GM04504 (cell line): Measurements from ENCODE around the gene NEK1.
A peak's percentile ranks its signal among the peaks of the same experiment; 100 is the strongest.

Experiments used
- DNase-seq: peaks from one replicate; pipeline ENCODE4 v3.0.0-alpha.2; 2012; ENCODE audit warnings: low read depth

Gene NEK1

GRCh38 chr4:169362607-169363006 is 249.8 kb downstream of the NEK1 start:
- no peak for DNase-seq

GRCh38 chr4:169361756-169362155 is 250.6 kb downstream of the NEK1 start:
- DNase-seq: no peak

- DNase-seq: no peak
Observed at GRCh38 chr4:169359961-169360360, 252.4 kb downstream of the NEK1 start.

GRCh38 chr4:169352360-169352759 is 260.0 kb downstream of the NEK1 start:
- no peak for DNase-seq

GRCh38 chr4:169351872-169352271 is 260.5 kb downstream of the NEK1 start:
- no peak for DNase-seq

- DNase-seq: no peak
Observed at GRCh38 chr4:169348541-169348940, 263.8 kb downstream of the NEK1 start.

GRCh38 chr4:169346840-169347239 is 265.5 kb downstream of the NEK1 start:
- no peak for DNase-seq

- peak; percentile 63 for DNase-seq
Observed at GRCh38 chr4:169345316-169345721, 267.1 kb downstream of the NEK1 start.
